ENCODE data around the gene CBFA2T3.

DNA sequence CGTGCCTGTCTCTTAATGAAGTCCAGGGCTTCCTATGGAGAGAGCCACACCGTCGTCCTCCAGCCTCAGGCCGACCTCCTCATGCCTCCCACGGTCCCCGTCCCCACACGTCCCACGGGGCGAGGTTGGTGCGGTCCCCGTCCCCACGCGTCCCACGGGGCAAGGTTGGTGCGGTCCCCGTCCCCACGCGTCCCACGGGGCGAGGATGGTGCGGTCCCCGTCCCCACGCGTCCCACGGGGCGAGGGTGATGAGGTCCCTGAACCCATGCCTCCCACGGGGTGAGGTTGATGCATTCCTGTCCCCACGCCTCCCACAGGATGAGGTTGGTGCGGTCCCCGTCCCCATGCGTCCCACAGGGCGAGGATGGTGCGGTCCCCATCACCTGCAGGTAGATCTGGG, 141.2 kb downstream of the CBFA2T3 start:
- TF ChIP-seq, protein P1, sequence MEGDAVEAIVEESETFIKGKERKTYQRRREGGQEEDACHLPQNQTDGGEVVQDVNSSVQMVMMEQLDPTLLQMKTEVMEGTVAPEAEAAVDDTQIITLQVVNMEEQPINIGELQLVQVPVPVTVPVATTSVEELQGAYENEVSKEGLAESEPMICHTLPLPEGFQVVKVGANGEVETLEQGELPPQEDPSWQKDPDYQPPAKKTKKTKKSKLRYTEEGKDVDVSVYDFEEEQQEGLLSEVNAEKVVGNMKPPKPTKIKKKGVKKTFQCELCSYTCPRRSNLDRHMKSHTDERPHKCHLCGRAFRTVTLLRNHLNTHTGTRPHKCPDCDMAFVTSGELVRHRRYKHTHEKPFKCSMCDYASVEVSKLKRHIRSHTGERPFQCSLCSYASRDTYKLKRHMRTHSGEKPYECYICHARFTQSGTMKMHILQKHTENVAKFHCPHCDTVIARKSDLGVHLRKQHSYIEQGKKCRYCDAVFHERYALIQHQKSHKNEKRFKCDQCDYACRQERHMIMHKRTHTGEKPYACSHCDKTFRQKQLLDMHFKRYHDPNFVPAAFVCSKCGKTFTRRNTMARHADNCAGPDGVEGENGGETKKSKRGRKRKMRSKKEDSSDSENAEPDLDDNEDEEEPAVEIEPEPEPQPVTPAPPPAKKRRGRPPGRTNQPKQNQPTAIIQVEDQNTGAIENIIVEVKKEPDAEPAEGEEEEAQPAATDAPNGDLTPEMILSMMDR (IDR thresholded peaks at IDR 0.05), result no peak
- TF ChIP-seq EP300 (IDR thresholded peaks at IDR 0.05) (no peak), POLR2AphosphoS5 (IDR thresholded peaks at IDR 0.05) (no peak), POLR2A (IDR thresholded peaks at IDR 0.05) (no peak)

All from gastroesophageal sphincter (tissue), 3 donors.